ENCODE results near the gene MBD5.
"Not testable (repeated sequence)": the region's sequence is repeated elsewhere in the genome, so short reads cannot be mapped to it uniquely, and the experiment has no call there.

DNA sequence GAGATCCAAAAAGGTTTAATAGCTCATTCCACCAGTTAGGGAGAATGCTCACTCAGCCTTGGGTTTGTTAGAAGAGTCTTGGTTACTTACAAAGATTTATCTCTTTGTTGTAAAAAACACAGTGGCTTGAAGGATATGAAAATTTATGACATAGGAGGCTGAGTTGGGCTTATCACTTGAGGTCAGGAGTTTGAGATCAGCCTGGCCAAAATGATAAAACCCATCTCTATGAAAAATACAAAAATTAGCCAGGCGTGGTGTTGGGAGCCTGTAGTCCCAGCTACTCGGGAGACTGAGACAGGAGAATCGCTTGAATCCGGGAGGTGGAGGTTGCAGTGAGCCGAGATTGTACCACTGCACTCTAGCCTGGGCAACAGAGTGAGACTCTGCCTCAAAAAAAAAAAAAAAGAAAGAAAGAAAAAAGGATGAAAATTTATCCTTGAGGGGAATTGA, 522.2 kb downstream of the MBD5 start:
- TF ChIP-seq, protein P1, sequence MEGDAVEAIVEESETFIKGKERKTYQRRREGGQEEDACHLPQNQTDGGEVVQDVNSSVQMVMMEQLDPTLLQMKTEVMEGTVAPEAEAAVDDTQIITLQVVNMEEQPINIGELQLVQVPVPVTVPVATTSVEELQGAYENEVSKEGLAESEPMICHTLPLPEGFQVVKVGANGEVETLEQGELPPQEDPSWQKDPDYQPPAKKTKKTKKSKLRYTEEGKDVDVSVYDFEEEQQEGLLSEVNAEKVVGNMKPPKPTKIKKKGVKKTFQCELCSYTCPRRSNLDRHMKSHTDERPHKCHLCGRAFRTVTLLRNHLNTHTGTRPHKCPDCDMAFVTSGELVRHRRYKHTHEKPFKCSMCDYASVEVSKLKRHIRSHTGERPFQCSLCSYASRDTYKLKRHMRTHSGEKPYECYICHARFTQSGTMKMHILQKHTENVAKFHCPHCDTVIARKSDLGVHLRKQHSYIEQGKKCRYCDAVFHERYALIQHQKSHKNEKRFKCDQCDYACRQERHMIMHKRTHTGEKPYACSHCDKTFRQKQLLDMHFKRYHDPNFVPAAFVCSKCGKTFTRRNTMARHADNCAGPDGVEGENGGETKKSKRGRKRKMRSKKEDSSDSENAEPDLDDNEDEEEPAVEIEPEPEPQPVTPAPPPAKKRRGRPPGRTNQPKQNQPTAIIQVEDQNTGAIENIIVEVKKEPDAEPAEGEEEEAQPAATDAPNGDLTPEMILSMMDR (conservative IDR thresholded peaks at IDR 0.05; ENCODE audit: low read length): not testable (repeated sequence)
- TF ChIP-seq EZH2phosphoT487 (IDR thresholded peaks at IDR 0.05; ENCODE audit: borderline replicate concordance, low read depth, low read length): not testable (repeated sequence)
